Neuron (in vitro differentiated cells): ENCODE data around the gene EXOSC7.

Source experiments
- H2AFZ ChIP-seq: one replicate; pipeline ENCODE4 v1.6.1; 2013; ENCODE audit warnings: low read depth, mild to moderate bottlenecking, inconsistent platforms, low read length, moderate library complexity
- H3K27me3 ChIP-seq: one replicate; pipeline ENCODE4 v1.6.1; 2013; ENCODE audit warnings: low read length; ENCODE audit not compliant: insufficient read depth
- H3K36me3 ChIP-seq: one replicate; pipeline ENCODE4 v1.6.1; 2013; ENCODE audit warnings: low read length; ENCODE audit not compliant: insufficient read depth
- H3K4me1 ChIP-seq: one replicate; pipeline ENCODE4 v1.6.1; 2013; ENCODE audit warnings: low read length; ENCODE audit not compliant: insufficient read depth
- H3K4me3 ChIP-seq: 2 replicates; pipeline ENCODE4 v1.5.1; 2013; ENCODE audit warnings: mild to moderate bottlenecking, low read length, moderate library complexity
- H3K9me3 ChIP-seq: one replicate; pipeline ENCODE4 v1.6.1; 2013; ENCODE audit warnings: low read length

EXOSC7 gene

GRCh38 chr3:44950275-44950734 lies 25.7 kb upstream of the EXOSC7 start:
- H3K27me3 ChIP-seq: no peaks in the 10 kb centered on the region
- no peak overlapping the region for H2AFZ ChIP-seq
- H3K36me3 ChIP-seq: peaks cover 6% of the 10 kb centered on the region
- H3K4me3 ChIP-seq: no peak overlapping the region
- no peaks in the 10 kb centered on the region for H3K9me3 ChIP-seq
- H3K4me1 ChIP-seq: peaks cover 18% of the 10 kb centered on the region

GRCh38 chr3:44952689-44953088 lies 23.4 kb upstream of the EXOSC7 start:
- Histone ChIP-seq H3K4me3 (no peak overlapping the region), H3K4me1 (peaks cover 18% of the 10 kb centered on the region), H2AFZ (no peak overlapping the region), H3K27me3 (no peaks in the 10 kb centered on the region), H3K36me3 (peaks cover 14% of the 10 kb centered on the region), H3K9me3 (no peaks in the 10 kb centered on the region)

GRCh38 chr3:44954304-44954703 lies 21.7 kb upstream of the EXOSC7 start:
- Histone ChIP-seq H3K4me1 (peaks cover 18% of the 10 kb centered on the region), H2AFZ (no peak overlapping the region), H3K27me3 (no peaks in the 10 kb centered on the region), H3K36me3 (peaks cover 23% of the 10 kb centered on the region), H3K9me3 (no peaks in the 10 kb centered on the region), H3K4me3 (no peak overlapping the region)

- no peak overlapping the region for H2AFZ ChIP-seq
- H3K9me3 ChIP-seq: no peaks in the 10 kb centered on the region
- peaks cover 16% of the 10 kb centered on the region for H3K4me1 ChIP-seq
- H3K4me3 ChIP-seq: no peak overlapping the region
- no peaks in the 10 kb centered on the region for H3K27me3 ChIP-seq
- peaks cover 26% of the 10 kb centered on the region for H3K36me3 ChIP-seq
Measured at GRCh38 chr3:44954962-44955361, 21.1 kb upstream of the EXOSC7 start.

GRCh38 chr3:44955917-44956316 lies 20.1 kb upstream of the EXOSC7 start:
- H3K9me3 ChIP-seq: no peaks in the 10 kb centered on the region
- H2AFZ ChIP-seq: no peak overlapping the region
- H3K4me1 ChIP-seq: peaks cover 6% of the 10 kb centered on the region
- peaks cover 26% of the 10 kb centered on the region for H3K36me3 ChIP-seq
- H3K27me3 ChIP-seq: no peaks in the 10 kb centered on the region
- no peak overlapping the region for H3K4me3 ChIP-seq

GRCh38 chr3:44957986-44958385 lies 18.1 kb upstream of the EXOSC7 start:
- no peaks in the 10 kb centered on the region for H3K27me3 ChIP-seq
- H3K4me1 ChIP-seq: peaks cover 7% of the 10 kb centered on the region
- H2AFZ ChIP-seq: no peak overlapping the region
- H3K9me3 ChIP-seq: no peaks in the 10 kb centered on the region
- H3K36me3 ChIP-seq: peaks cover 26% of the 10 kb centered on the region
- no peak overlapping the region for H3K4me3 ChIP-seq

GRCh38 chr3:44958386-44958785 lies 17.7 kb upstream of the EXOSC7 start:
- Histone ChIP-seq H3K4me1 (peaks cover 7% of the 10 kb centered on the region), H3K27me3 (no peaks in the 10 kb centered on the region), H3K4me3 (no peak overlapping the region), H3K36me3 (peaks cover 26% of the 10 kb centered on the region), H2AFZ (no peak overlapping the region), H3K9me3 (no peaks in the 10 kb centered on the region)

GRCh38 chr3:44960387-44961026 lies 15.5 kb upstream of the EXOSC7 start:
- Histone ChIP-seq H3K4me1 (peaks cover 13% of the 10 kb centered on the region), H3K4me3 (no peak overlapping the region)

GRCh38 chr3:44961888-44962287 lies 14.2 kb upstream of the EXOSC7 start:
- H3K36me3 ChIP-seq: peaks cover 19% of the 10 kb centered on the region
- no peaks in the 10 kb centered on the region for H3K27me3 ChIP-seq
- peaks cover 13% of the 10 kb centered on the region for H3K4me1 ChIP-seq
- H3K4me3 ChIP-seq: no peak overlapping the region
- no peaks in the 10 kb centered on the region for H3K9me3 ChIP-seq
- H2AFZ ChIP-seq: no peak overlapping the region

More at GRCh38 chr3:44960387-44961026, 15.5 kb upstream of the EXOSC7 start:
- Histone ChIP-seq H3K9me3 (no peaks in the 10 kb centered on the region), H2AFZ (no peak overlapping the region), H3K27me3 (no peaks in the 10 kb centered on the region), H3K36me3 (peaks cover 20% of the 10 kb centered on the region)

- H3K9me3 ChIP-seq: no peaks in the 10 kb centered on the region
- H3K27me3 ChIP-seq: no peaks in the 10 kb centered on the region
- H3K4me1 ChIP-seq: peaks cover 13% of the 10 kb centered on the region
- H2AFZ ChIP-seq: no peak overlapping the region
- no peak overlapping the region for H3K4me3 ChIP-seq
- H3K36me3 ChIP-seq: peaks cover 11% of the 10 kb centered on the region
Measured at GRCh38 chr3:44962621-44963393, 13.2 kb upstream of the EXOSC7 start.

GRCh38 chr3:44963571-44964325 lies 12.3 kb upstream of the EXOSC7 start:
- no peak overlapping the region for H3K4me3 ChIP-seq
- H3K9me3 ChIP-seq: no peaks in the 10 kb centered on the region
- peaks cover 13% of the 10 kb centered on the region for H3K4me1 ChIP-seq
- H3K27me3 ChIP-seq: no peaks in the 10 kb centered on the region
- H2AFZ ChIP-seq: no peak overlapping the region
- H3K36me3 ChIP-seq: peaks cover 7% of the 10 kb centered on the region

GRCh38 chr3:44965165-44965564 lies 10.9 kb upstream of the EXOSC7 start:
- Histone ChIP-seq H3K36me3 (no peaks in the 10 kb centered on the region), H3K4me3 (no peak overlapping the region), H3K27me3 (no peaks in the 10 kb centered on the region)

GRCh38 chr3:44966795-44967278 lies 9.2 kb upstream of the EXOSC7 start:
- H2AFZ ChIP-seq: no peak overlapping the region
- no peaks in the 10 kb centered on the region for H3K36me3 ChIP-seq
- no peaks in the 10 kb centered on the region for H3K27me3 ChIP-seq
- no peaks in the 10 kb centered on the region for H3K9me3 ChIP-seq
- H3K4me3 ChIP-seq: no peak overlapping the region
- H3K4me1 ChIP-seq: peaks cover 8% of the 10 kb centered on the region

More at GRCh38 chr3:44965165-44965564, 10.9 kb upstream of the EXOSC7 start:
- Histone ChIP-seq H3K9me3 (no peaks in the 10 kb centered on the region), H2AFZ (no peak overlapping the region), H3K4me1 (peaks cover 13% of the 10 kb centered on the region)
